Pulmonary artery endothelial cell (primary cell): ENCODE data around the gene HHAT. TPM values are rescaled to one million over a fixed set of nuclear protein-coding genes. Genes with fewer than 3 reads are reported as not detected.

ENCODE experiments used
- DNase-seq: peaks from one replicate; pipeline ENCODE4 v3.0.0-alpha.2; 2011; ENCODE audit warnings: low read depth, low spot score
- total RNA-seq: library from RNA; depleted of rRNA; stranded (reverse); fragments of >200 nt; gene quantifications from 2 replicates; pipeline ENCODE4 v1.2.3, GENCODE V29; 2014

The HHAT gene
- total RNA-seq, 1 donor from 2014 or later, result 1.6 TPM

DNA sequence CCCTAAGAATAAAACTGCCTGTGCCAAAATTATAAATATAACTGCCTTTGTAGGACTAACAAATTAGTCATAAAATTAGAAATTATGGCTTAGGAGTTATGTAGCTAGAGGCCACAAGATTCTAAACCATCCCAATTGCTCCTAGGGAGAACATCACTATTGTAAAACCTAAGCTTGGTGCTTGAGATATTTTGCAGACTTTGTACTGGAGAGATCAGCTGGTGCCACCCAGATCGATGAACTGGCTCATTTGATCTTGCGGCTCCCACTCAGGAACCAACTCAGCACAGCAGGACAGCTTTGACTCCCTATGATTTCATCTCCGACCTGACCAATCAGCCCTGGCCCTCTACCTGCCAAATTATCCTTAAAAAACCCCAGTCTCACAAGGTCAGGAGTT, 30.6 kb downstream of the HHAT start:
- no peak for DNase-seq

DNA sequence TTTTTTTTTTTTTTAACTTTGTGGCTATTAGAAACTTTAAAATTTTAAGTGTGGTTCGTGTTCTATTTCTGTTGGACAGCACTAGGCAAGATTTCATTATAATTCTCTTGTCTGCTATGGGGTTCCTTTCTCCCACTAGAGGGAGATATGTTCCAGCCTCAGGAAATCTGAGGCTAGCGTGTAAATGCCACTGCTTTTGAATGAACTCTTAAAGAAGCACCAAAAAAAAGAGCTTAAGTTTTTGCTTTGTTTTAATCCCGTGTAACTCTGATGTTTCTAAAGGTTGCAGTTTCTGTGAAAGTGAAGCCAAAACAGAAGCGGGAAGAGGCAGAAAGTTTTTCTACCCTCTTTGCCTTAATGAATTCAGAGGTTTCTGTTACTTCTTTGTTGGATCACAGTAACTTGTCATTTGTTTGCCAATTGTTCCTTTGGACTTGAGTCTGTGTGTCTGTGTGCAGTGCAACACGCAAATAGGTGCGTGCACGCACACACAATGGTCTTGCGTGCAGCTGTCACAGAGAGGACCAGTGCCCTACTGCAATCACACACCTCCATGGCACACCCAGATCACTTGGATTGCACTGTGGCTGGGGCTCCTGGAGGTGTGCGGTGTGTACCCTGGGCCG, 32.3 kb downstream of the HHAT start:
- peak; percentile 7 for DNase-seq

DNA sequence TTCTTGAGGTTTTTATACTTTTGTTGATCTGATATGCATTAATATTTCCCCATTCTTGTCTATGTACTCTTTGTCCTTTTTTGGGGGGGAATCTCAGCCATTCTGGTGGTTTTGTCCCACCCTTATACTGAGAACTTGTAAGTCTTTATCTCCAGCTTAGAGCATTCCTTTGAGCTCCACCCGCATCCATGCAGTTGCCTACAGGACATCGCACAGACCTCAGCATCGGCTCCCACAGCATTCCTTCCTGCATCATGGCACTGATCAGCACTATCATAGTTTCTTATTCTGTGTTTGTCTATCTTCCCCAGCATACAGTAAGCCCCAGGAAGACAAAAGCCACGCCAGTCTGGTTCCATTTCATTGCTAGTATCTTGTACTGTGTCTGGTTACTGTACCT, 33.0 kb downstream of the HHAT start:
- no peak for DNase-seq

DNA sequence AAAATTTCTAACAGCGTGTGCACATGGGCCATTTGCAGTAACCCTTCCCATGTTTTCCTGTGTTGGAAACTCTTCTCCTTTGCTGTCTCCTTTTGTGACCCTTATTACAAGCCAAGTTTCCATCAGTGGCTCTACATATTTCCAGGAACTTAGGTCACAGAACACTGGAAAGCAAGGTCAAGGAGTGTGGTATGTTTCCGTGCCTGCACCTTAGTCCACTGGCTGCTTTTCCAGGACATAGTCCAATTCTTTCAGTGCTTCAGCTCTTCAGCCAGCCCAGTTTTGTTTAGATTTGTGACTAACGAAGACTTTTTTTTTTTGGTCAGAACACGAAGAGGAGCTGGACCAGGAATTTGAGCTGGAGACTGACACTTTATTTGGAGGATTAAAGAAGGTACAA, 33.8 kb downstream of the HHAT start:
- DNase-seq, result no peak

DNA sequence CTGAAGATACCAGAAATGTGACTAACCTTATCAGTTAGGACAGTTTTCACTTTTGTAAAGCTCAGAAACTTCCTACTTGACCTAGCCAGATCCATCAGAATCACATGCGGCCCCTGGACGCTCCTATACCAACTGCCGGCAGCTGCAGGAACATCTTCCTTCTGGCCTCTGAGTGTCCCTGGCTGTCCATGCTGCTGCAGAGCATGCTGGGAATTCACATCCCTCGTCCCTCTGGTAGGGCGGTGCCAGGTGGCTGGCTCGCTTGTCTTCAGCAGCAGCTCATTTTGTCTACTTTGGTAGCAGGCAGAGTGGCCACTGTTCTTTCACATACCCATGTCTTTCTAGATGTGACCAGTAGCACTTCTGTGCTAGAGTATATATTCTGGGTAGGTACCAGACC, 34.4 kb downstream of the HHAT start:
- DNase-seq, result no peak

DNA sequence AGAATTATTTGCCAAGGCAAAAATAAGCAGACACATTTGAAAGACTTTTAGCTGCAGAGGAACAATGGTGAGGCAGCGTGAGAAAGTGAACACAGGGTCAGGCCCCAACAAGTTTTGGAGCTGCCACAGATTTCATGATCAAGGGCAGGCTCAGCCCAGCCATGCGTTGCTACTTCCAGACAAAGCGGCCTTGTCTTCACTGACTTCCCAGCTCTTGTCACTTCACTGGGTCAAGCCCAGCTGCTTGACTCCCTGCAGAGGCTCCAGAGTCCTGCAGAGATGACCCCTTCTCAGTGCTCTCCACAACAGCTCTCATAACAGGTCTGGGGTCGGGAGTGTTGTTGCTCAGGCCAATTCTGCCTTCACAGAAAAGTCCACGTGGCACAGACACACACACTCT, 35.8 kb downstream of the HHAT start:
- no peak for DNase-seq

DNA sequence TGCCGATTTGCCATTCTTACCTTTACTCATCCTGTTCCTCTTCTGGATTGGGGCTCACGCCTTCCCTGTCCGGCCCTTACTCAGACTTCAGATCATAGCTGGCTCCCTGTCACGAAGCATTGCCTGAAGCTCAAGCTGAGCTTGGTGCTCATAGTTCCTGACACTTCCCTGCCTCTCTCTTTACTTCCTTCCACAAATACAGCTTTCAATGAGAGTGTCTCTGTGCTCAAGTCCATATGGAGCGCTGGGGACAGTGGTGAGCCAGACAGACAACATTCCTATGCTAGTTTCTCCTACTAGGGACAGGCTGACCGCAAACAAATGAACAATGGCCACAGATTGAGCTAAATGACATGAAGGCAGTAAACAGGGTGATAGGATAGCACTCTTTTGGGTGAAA, 38.1 kb downstream of the HHAT start:
- DNase-seq, result no peak

DNA sequence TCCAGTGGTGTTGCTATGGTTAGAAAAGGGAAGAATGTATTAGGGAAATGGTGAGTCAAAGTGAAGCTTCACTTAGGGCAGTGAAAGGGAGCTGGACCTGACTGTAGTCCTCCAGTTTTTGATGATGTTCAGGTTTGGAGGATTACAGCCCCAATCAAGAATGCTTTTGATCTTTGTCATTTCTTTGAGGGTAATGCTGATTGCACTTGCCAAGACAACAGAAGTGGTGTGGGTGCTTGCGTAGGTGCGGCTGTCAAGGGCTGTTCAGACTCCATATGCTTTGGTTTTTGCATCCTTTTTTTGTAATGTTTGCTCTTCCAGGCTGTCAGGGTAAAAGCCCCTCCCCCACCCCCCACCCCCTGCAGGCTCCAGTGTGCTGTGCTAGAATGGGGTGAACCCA, 38.9 kb downstream of the HHAT start:
- no peak for DNase-seq

DNA sequence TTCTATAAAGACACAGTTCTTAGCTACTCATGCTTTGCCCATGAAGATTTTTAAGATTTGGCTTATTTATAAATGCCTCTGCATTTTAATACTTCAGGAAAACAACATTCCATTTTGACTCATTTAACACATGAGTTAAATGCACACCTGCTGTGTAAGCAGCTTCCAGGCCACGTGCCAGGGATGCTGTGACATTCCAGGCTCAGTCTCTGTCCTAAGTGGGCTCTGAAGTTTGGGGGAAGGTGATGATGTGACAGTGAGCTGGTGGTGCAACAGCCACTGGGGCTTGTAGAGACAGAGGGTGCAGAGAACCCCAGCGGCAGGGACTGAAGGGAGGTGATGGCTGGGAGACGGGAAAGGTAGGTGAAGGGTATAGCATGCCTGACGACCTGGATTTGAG, 40.7 kb downstream of the HHAT start:
- DNase-seq, result no peak

DNA sequence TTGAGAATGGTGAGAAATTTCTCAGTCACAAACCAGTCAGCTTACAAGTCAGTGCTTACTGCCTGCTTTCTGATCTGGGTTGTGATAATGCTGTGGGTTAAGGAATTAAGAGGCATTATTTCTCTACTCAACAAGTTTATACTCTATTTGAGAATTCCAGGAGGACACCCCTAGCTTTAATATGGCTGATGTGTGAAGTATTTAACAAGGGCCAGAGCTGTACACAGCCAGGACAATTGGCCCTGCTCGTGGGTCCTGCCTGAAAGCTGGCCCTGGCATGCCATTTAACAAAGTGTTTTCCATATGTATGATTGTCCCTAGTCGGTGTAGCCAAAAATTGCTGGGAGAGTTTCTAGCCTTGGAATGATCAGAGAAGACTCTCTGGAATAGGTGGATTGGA, 43.2 kb downstream of the HHAT start:
- no peak for DNase-seq

DNA sequence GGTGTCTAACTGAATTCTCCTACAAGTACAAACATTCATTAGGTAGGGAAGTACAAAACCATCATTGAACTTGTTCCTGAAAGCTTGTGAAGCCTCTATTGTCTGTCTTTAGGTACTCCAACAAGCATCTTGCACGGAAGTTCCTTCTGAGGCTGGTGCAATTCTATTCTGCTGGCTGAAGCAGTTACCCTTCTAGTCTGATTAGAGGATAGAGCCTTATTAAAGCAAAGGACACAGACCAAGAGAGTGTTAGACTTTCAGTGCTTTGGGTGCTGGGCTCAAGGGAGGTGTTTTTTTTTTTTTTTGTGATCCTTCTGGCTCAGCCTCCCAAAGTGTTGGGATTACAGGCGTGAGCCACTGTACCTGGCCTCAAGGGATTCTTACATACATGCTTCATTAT, 43.8 kb downstream of the HHAT start:
- no peak for DNase-seq

DNA sequence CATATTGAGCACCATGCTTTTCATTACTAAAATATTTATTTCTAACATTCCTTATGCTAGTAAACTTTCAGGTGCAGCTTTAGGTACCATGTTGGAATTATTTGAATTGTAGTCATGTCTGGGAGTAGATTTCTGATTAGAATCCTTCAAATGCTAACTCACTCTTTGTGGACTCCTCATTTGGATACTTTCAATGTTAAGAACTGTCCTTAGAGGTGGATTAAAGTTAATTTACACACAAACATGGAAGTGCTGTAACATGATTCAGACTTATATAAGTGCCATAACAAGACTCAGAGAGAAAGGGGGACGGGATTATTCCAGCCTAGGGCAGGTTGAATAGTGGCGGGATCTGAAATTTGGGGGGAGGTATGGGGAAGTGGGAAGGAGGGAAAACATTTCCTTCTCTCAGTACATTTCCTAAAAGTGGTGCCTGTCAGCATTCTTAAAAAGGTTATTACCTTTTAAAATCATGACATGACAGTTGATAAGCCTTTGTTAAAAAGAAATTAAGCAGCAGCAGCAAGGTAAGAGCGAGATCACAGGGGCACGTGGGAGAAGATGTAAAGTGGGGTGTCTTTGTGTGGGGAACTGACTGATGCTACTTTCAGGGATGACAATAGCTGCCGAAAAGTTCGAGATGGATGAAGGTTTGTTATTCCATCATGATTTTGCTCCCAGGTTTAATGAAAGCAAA, 44.4 kb downstream of the HHAT start:
- no peak for DNase-seq

DNA sequence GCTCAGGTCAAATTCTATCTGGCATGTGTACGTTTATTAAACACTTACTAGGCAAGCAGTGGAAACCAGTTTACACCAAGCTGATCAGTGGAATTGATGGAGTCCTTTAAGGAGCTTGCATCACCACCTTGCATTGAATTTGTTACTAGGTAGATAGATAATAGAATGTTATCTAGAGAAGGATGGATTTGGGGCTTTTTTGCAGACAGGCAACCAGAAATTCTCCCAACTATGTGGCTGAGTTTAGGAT, 44.9 kb downstream of the HHAT start:
- DNase-seq, result no peak

DNA sequence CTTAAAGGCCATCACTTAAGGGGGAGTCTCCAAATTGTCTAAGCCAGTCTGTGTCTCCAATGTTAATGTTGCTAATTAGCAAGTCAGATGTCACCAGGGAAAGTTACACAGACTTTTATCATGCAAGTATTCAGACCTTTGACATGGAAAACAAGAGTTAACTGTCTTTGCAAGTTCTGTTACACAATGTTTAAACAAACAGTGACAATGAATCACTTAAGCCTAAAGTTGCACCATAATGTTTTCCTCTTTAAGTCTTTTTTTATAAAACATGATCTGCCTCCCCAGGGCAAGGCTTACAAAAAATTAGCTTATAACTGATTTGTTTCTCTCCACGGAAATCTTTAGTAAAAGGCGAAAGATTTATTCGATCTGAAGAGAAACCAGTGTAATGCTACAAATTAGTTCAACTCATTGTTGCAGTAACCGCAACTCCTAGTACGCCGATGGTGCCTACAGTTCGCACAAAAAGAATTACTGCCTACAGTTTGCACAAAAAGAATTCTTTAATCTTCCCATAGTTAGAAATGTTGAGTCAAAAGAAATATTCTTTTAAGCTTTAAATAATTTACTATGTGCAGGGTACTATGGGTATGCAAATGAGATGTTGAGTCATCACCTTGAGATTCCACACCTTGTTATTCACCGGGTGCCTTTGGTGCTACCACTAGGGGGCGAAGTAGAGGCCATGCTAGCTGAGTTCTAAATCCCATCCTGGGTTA, 45.3 kb downstream of the HHAT start:
- peak; percentile 8 for DNase-seq

DNA sequence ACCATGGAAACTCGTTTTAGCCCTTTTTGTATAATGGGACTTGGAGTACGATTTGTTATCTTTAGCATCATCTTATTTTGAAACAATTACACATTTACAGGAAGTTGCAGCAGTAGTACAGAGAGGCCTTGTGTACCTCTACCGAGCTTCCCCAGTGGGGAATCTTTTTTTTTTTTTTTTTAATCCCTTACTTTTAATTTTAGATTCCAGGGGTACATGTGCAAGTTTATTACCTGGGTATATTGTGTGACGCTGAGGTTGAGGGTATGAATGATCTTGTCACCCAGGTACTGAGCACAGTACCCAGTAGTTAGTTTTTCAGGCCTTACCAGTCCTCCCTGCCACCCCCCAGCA, 45.9 kb downstream of the HHAT start:
- DNase-seq, result no peak

DNA sequence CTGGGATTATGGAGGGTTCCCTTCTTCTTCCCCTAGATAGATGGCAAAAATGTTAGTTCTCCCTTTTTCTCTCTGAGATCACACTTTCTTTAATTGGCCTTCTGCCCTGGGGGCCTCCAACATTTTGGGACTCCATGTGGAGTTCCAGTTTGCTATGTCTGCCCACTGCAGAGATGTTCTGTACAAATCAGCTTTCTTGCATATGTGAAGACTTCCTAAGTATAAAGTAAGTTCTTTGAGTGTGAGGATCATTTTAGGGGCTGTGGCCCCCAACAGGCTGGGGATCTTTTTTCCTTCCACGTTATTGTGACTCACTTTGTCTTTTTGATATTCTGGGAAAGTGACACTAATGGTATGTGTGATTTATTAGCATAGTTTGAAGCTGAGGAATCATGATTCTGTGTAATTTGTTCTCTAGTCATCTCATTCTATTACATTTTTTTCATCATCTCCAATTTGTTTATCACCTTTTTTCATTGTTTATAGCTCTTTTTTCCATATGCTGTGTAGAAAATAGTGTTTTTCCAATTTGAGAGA, 48.2 kb downstream of the HHAT start:
- no peak for DNase-seq

DNA sequence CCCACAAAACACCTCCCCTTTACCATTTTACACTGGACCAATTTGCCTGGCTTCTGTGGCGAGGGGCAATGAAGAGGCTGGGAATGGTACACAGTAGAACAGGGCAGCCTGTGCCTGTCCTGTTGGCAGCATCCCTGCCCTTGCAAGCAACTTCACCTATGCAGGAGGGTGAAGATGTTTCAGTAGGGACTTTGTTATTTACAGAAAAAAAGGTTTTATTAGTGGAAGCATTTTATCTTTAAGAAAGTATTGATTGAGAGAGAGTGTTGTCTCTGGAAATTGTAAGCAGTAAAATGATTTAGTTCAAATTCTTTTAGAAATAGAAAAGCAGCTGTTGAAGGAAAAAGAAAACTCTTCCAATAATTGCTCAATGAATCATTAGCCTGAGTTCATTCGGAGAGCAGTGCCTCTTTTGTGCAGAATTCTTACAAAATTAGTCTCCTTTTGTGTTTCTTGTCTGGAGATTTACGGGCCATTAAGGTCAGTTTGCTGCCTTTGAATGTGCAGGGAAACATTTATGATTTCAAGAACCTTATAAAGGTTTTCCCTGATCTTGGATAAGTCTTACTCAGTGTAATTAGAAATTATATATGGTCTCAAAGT, 49.1 kb downstream of the HHAT start:
- no peak for DNase-seq

DNA sequence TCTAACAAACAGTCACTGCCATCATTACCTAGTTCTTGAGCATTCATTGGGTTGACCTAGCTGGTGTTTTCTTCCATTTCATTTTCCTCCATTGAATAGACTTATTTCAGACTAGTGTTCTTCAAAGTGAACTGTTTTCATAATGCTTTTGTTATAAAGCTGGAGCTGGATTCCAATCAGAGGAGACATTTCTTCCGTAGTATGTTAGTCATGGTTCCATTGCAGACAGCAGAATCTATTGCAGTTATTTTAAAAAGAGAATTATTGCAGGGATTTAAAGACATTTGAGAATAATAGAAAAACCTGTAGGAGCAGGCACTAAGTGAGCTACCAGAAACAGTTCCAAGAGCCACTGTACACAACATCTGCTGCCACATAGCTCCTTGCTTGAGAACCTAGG, 50.0 kb downstream of the HHAT start:
- DNase-seq, result no peak

DNA sequence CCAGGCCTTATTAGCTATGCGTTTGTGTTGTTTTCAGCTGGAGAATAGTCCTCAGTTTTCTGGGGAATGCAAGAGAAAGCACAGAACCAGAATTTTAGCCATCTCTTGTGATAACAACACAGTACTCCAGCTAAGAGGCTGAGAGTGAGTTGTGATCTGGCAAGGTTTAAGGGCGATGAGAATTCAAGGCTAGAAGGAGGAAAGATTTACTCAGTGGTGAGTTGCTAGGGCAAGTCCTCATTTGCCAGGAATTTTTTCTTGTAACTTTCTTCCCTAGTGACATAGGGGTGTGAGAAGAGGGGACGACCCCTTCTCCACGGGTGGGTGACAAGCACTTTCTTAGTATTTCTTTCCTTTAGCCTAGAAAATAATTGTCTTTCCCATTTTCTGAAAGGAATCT, 53.2 kb downstream of the HHAT start:
- DNase-seq, result no peak

DNA sequence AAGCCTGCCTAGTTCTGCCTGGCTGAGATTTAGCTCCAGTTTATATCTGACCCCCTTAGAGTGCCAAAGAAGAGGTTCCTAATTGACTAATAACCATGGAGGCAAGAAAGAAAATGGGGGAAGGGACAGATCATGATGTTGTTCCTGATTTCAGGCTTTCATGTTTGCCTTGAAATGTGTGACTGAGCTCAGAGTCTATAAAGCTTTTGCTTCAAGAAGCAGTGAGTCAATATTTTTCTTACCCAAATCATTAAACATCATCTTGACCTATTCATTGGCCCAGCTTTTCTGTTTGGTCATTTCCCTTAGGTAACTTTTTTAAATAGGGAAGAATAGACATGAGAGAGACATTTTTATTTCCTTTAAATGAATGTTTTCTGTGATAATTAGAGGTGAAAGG, 55.9 kb downstream of the HHAT start:
- DNase-seq, result no peak

DNA sequence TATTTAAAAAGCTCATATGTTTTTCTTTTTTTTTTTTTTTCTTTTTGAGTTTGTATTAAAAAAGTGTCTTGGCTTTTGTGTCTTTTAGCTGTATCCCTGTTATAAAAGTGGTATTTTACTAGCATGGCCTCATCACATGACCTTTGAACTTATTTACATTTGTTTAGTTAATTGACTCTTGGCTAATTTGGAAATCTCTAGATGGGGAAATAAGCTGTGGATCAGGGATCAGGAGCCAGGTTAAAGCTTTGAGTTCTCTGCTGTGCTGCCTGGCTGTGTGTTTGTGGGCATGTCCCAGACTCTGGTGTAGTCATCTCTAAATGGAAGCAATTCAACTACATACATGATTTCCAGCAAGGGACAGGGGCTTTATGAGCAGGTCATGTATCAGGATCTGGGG, 56.5 kb downstream of the HHAT start:
- no peak for DNase-seq

DNA sequence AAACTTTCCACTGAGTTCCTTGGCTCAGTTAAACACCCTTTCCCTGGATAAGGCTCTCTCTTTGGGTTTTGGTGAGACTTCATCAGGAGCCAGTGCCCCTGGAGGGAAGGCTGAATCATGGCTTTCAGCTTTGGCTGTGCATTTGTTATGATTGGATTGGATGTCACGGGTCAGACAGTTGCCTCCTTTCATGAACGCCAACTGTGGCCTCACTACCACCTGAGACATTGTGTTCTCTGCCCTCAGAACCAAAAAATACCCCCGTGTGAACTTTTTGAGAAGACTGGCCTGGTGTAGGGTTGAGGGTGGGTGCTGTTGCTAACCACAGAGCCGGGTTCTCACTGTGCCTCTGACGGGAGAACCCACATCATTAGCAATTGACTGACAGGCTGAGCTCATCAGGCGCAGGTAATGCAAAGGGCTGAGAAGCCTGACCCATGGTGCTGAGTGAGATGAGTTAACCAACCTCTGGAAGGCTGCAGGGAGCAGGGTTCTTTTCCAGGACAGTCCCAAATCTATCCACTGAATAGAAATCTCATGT, 65.6 kb downstream of the HHAT start:
- DNase-seq, result no peak
